Measurements from ENCODE around the gene TMEM62. TPM values are rescaled to one million over a fixed set of nuclear protein-coding genes. Genes with fewer than 3 reads are reported as not detected.

TMEM62 gene
- total and polyA plus RNA-seq, 2 of the 8 experiments (the other 6 are each of a cell fraction or from before 2014, with no cell fraction given): 2.0 to 4.0 TPM

GRCh38 chr15:43104426-43104825 is 29.0 kb upstream of the TMEM62 start:
- H3K23ac ChIP-seq (ENCODE audit: insufficient read length): no peak overlapping the region
- H3K27ac ChIP-seq (ENCODE audit: low read depth, low read length): no peak overlapping the region
- ChIA-PET POLR2A (ENCODE audit: partially characterized antibody) (no interaction called here), CTCF (ENCODE audit: partially characterized antibody) (no interaction called here)
- 87% methylated on average over 4 of the region's 5 CpGs; no CpG with 5 or more reads in 1 of the 2 experiments for WGBS, 2 experiments (ENCODE audit: extremely low coverage in 1 of 2, insufficient coverage in 1 of 2, insufficient read length in 1 of 2, insufficient replicate concordance in 2 of 2, low coverage in 1 of 2, low lambda C conversion rate in 2 of 2, missing lambda C conversion rate in 1 of 2)
- no peak for FAIRE-seq
- H3K23me2 ChIP-seq (ENCODE audit: low read depth, low read length): no peaks in the 10 kb centered on the region; the same call in 1 of the 2 replicates
- H3K79me1 ChIP-seq (ENCODE audit: low read depth, low read length): peaks cover 5% of the 10 kb centered on the region; the same call in 1 of the 2 replicates
- H3K18ac ChIP-seq (ENCODE audit: extremely low read depth, low read length): no peak overlapping the region
- H2BK12ac ChIP-seq (ENCODE audit: low read depth, low read length): no peak overlapping the region
- no peak overlapping the region for H2AK5ac ChIP-seq (ENCODE audit: low read depth, low read length)
- peak overlapping the region in 3 of 4 experiments; percentile 5 to 90 (median 72); a peak in 1 of 8 replicates for H3K4me3 ChIP-seq (ENCODE audit: extremely low read depth in 1 of 4, insufficient read depth in 2 of 4, low read depth in 3 of 4, low read length in 4 of 4)
- peaks cover 0 to 6% (median 2%) of the 10 kb centered on the region in 4 experiments; a peak in 2 of 8 replicates for H3K36me3 ChIP-seq (ENCODE audit: control insufficient read depth in 2 of 4, insufficient read depth in 4 of 4, low read length in 3 of 4)
- no peak overlapping the region for H3K56ac ChIP-seq (replicated peaks; ENCODE audit: insufficient read length, low read depth, low read length)
- no peaks in the 10 kb centered on the region for H3K27me3 ChIP-seq (replicated peaks in 1 of 4; ENCODE audit: control insufficient read depth in 3 of 4, extremely low read depth in 1 of 4, insufficient read depth in 3 of 4, low read length in 3 of 4)
- no peak for DNase-seq (ENCODE audit: low read depth in 1 of 2, low spot score in 2 of 2)
- no peak overlapping the region for H2BK20ac ChIP-seq (ENCODE audit: low read length)
- no peak overlapping the region for H4K5ac ChIP-seq (ENCODE audit: insufficient read length, low read depth, low read length)
- H3K4ac ChIP-seq (replicated peaks; ENCODE audit: insufficient read length, low read depth, low read length): no peak overlapping the region
- H2BK15ac ChIP-seq (ENCODE audit: low read length): no peak overlapping the region
- H4K20me1 ChIP-seq (replicated peaks in 1 of 2; ENCODE audit: control insufficient read depth in 1 of 2, insufficient read depth in 2 of 2, low read length in 2 of 2): no peaks in the 10 kb centered on the region
- H3K9ac ChIP-seq (replicated peaks in 1 of 4; ENCODE audit: extremely low read depth in 1 of 4, low read depth in 3 of 4, low read length in 3 of 4): no peak overlapping the region
- peaks cover 0 to 39% of the 10 kb centered on the region in 2 experiments; a peak in 3 of 4 replicates for H3K79me2 ChIP-seq (ENCODE audit: control insufficient read depth in 1 of 2, insufficient read depth in 2 of 2, low read length in 2 of 2)
- no peak overlapping the region for H4K8ac ChIP-seq (ENCODE audit: extremely low read depth, insufficient read depth, low read length)
- no peaks in the 10 kb centered on the region for H3K9me3 ChIP-seq (ENCODE audit: insufficient read depth in 2 of 2, low read depth in 1 of 2, low read length in 1 of 2)
- H4K91ac ChIP-seq (replicated peaks; ENCODE audit: insufficient read length, low read length): no peak overlapping the region
- no peak overlapping the region for H2BK5ac ChIP-seq (ENCODE audit: low read depth, low read length)
- H2AFZ ChIP-seq (ENCODE audit: low read length): no peak overlapping the region
- H2BK120ac ChIP-seq (replicated peaks; ENCODE audit: low read depth, low read length): no peak overlapping the region
- H3K4me1 ChIP-seq (replicated peaks in 1 of 4; ENCODE audit: control insufficient read depth in 3 of 4, insufficient read depth in 4 of 4, low read length in 3 of 4): no peaks in the 10 kb centered on the region
- no peak overlapping the region for H3K14ac ChIP-seq (ENCODE audit: insufficient read length)
- H3K4me2 ChIP-seq (ENCODE audit: insufficient read depth in 1 of 2, low read depth in 2 of 2, low read length in 2 of 2): peak overlapping the region in 1 of 2 experiments; percentile 82; a peak in 1 of 4 replicates
- TF ChIP-seq CREB1 (IDR thresholded peaks at IDR 0.05) (no peak), MAFK (IDR thresholded peaks at IDR 0.05; ENCODE audit: low read depth, low read length) (no peak), ZNF274 (IDR thresholded peaks at IDR 0.05; ENCODE audit: borderline replicate concordance, extremely low read depth, low read length) (no peak), KDM1A (IDR thresholded peaks at IDR 0.05; ENCODE audit: borderline replicate concordance, low read length) (no peak), HDAC6 (IDR thresholded peaks at IDR 0.05; ENCODE audit: low read depth, low read length) (no peak)
